DOHH2 (cell line): ENCODE data around the gene FAM3B.
A peak's percentile ranks its signal among the peaks of the same experiment; 100 is the strongest.

ENCODE experiments used
- CTCF ChIP-seq: fragments of 200-600 bp; sonication (generic); IDR thresholded peaks from one replicate; pipeline ENCODE4 v1.5.1; 2014; ENCODE audit warnings: antibody characterized with exemption, mild to moderate bottlenecking, low read depth, low read length; ENCODE audit not compliant: poor library complexity, severe bottlenecking
- EZH2phosphoT487 ChIP-seq: fragments of 200-600 bp; sonication (generic); IDR thresholded peaks from 2 replicates; pipeline ENCODE4 v1.6.1; 2017; ENCODE audit warnings: borderline replicate concordance, mild to moderate bottlenecking, antibody characterized with exemption, low read length, moderate library complexity, mixed read lengths

- peak; percentile 7 for TF ChIP-seq CTCF
- no peak for TF ChIP-seq EZH2phosphoT487
These were observed 62.2 kb downstream of the FAM3B start for GRCh38 chr21:41378849-41379248.
